ENCODE results near the gene EBF3. TPM values are rescaled to one million over a fixed set of nuclear protein-coding genes. Genes with fewer than 3 reads are reported as not detected.

The EBF3 gene
- total RNA-seq, 1 experiment from 2014 or later: 0.22 TPM

DNA sequence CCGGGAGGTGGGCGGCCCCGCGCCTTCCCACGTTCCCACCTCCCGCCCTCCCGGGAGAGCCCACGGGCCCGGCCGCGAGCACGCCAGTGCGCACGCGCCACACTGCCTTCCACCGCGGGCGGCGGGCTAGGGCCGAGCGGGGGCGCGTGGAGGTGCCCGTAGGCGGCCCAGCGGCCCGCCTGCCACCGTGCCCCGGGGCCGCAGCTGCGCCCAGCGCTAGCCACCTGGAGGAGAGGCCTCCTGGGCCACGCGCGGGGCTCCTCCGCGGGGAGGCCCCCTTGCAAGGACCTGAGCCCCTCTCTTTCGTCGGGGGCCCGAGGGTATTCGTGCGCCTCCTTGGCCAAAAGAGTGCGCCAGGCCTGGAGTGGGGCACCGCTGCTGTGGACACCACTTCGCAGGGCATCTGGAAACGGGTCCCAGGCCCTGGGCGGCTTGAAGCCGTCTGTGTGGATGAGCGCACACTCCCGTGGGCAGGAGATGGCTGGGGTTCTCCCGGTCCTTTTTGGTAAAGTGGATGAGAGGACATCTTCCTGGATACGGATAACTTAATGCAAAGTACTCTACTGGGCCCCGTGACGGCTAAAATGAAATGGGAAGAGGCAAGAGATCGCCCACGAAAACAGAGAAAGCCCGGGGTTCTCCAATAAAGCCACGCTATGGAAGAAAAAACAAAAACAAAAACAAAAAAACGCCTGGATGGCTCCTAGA is 9.0 kb upstream of the EBF3 start:
- no peak overlapping the region for H3K14ac ChIP-seq (ENCODE audit: insufficient read depth, low read length)

More for the DNA sequence above, 9.0 kb upstream of the EBF3 start:
- Histone ChIP-seq H2AK5ac (ENCODE audit: insufficient read length, low read length) (no peak overlapping the region), H3K9ac (ENCODE audit: extremely low read depth, insufficient read length, low read length) (no peak overlapping the region), H3K4ac (ENCODE audit: low read depth, low read length) (no peak overlapping the region), H3K27ac (ENCODE audit: insufficient read length, low read depth, low read length) (no peak overlapping the region), H3K23ac (ENCODE audit: insufficient read length, low read depth, low read length) (no peak overlapping the region), H3K4me2 (ENCODE audit: insufficient read depth, insufficient read length, low read length) (no peak overlapping the region), H2BK12ac (ENCODE audit: insufficient read length, low read depth, low read length) (no peak overlapping the region), H3K23me2 (ENCODE audit: insufficient read length, low read depth, low read length, poor library complexity, severe bottlenecking) (peaks cover 6% of the 10 kb centered on the region), H3T11ph (ENCODE audit: low read length) (no peak overlapping the region), H3K56ac (ENCODE audit: insufficient read length, low read depth, low read length) (no peak overlapping the region), H2BK15ac (ENCODE audit: low read depth, low read length) (no peak overlapping the region), H4K91ac (ENCODE audit: insufficient read length, low read depth, low read length) (no peak overlapping the region), H3K27me3 (ENCODE audit: insufficient read depth, low read length) (peaks cover 50% of the 10 kb centered on the region), H3K79me1 (ENCODE audit: insufficient read depth, low read depth, low read length, poor library complexity, severe bottlenecking) (no peaks in the 10 kb centered on the region), H2BK20ac (ENCODE audit: low read depth, low read length, poor library complexity, severe bottlenecking) (no peak overlapping the region), H4K5ac (ENCODE audit: insufficient read length, low read depth, low read length) (no peak overlapping the region), H3K18ac (ENCODE audit: insufficient read length, low read depth, low read length) (no peak overlapping the region), H4K20me1 (ENCODE audit: control insufficient read depth, insufficient read depth, insufficient read length) (no peaks in the 10 kb centered on the region), H2AFZ (ENCODE audit: low read length) (no peak overlapping the region), H3K4me1 (ENCODE audit: insufficient read depth, low read length) (no peaks in the 10 kb centered on the region; the same call in 1 of the 2 replicates), H2BK5ac (ENCODE audit: insufficient read length, low read length) (no peak overlapping the region), H2BK120ac (ENCODE audit: low read depth, low read length, poor library complexity, severe bottlenecking) (no peak overlapping the region), H3K79me2 (ENCODE audit: insufficient read depth, low read length) (no peaks in the 10 kb centered on the region), H4K8ac (replicated peaks; ENCODE audit: insufficient read length, low read depth, low read length) (no peak overlapping the region), H3K9me3 (ENCODE audit: control insufficient read depth, low read depth, low read length) (no peaks in the 10 kb centered on the region)
- no CpG with 5 or more reads among the region's 59 CpGs for WGBS (ENCODE audit: extremely low coverage, insufficient read length, low lambda C conversion rate)
- peaks cover 4% of the 10 kb centered on the region in 2 experiments; a peak in 3 of 5 replicates for H3K9me3 Mint-ChIP-seq
- TF ChIP-seq, protein P1, sequence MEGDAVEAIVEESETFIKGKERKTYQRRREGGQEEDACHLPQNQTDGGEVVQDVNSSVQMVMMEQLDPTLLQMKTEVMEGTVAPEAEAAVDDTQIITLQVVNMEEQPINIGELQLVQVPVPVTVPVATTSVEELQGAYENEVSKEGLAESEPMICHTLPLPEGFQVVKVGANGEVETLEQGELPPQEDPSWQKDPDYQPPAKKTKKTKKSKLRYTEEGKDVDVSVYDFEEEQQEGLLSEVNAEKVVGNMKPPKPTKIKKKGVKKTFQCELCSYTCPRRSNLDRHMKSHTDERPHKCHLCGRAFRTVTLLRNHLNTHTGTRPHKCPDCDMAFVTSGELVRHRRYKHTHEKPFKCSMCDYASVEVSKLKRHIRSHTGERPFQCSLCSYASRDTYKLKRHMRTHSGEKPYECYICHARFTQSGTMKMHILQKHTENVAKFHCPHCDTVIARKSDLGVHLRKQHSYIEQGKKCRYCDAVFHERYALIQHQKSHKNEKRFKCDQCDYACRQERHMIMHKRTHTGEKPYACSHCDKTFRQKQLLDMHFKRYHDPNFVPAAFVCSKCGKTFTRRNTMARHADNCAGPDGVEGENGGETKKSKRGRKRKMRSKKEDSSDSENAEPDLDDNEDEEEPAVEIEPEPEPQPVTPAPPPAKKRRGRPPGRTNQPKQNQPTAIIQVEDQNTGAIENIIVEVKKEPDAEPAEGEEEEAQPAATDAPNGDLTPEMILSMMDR (conservative IDR thresholded peaks at IDR 0.05): no peak
- H3K4me3 Mint-ChIP-seq: peak overlapping the region in 1 of 2 experiments; percentile 50; a peak in 1 of 5 replicates
- H3K27ac Mint-ChIP-seq: no peak overlapping the region
- peaks cover 93% of the 10 kb centered on the region for H3K27me3 Mint-ChIP-seq (ENCODE audit: low read depth)
- DNase-seq: no peak
- peaks cover 24 to 30% of the 10 kb centered on the region in 2 experiments for H3K4me1 Mint-ChIP-seq
- H3K36me3 Mint-ChIP-seq (ENCODE audit: insufficient read depth in 1 of 3, low read depth in 3 of 3): no peaks in the 10 kb centered on the region; a peak in 1 of 7 replicates
